Nephron progenitor cell (in vitro differentiated cells): ENCODE data around the gene TEX35.

Experiments used
- DNase-seq: peaks from one replicate; pipeline ENCODE4 v3.0.0; 2021
- H3K27ac Mint-ChIP-seq: 2 replicates; pipeline ENCODE4 v1.8.0; 2021; ENCODE audit warnings: mild to moderate bottlenecking, moderate library complexity, mixed read lengths
- H3K27me3 Mint-ChIP-seq: 2 replicates; pipeline ENCODE4 v1.8.0; 2021; ENCODE audit warnings: mild to moderate bottlenecking, low read depth, mixed read lengths; ENCODE audit not compliant: poor library complexity
- H3K36me3 Mint-ChIP-seq: 2 replicates; pipeline ENCODE4 v1.8.0; 2021; ENCODE audit warnings: low read depth, mixed read lengths
- H3K4me1 Mint-ChIP-seq: 2 replicates; pipeline ENCODE4 v1.8.0; 2021; ENCODE audit warnings: mixed read lengths
- H3K4me3 Mint-ChIP-seq: 2 replicates; pipeline ENCODE4 v1.8.0; 2021; ENCODE audit warnings: mild to moderate bottlenecking, moderate library complexity, mixed read lengths
- H3K9me3 Mint-ChIP-seq: 2 replicates; pipeline ENCODE4 v1.8.0; 2021; ENCODE audit warnings: mild to moderate bottlenecking, moderate library complexity, mixed read lengths
- TF ChIP-seq, protein P1 (sequence below): fragments of 200-600 bp; sonication (generic); IDR thresholded peaks from 2 replicates; pipeline ENCODE4 v1.5.0; 2021; ENCODE audit warnings: antibody characterized with exemption

TEX35 gene

DNA sequence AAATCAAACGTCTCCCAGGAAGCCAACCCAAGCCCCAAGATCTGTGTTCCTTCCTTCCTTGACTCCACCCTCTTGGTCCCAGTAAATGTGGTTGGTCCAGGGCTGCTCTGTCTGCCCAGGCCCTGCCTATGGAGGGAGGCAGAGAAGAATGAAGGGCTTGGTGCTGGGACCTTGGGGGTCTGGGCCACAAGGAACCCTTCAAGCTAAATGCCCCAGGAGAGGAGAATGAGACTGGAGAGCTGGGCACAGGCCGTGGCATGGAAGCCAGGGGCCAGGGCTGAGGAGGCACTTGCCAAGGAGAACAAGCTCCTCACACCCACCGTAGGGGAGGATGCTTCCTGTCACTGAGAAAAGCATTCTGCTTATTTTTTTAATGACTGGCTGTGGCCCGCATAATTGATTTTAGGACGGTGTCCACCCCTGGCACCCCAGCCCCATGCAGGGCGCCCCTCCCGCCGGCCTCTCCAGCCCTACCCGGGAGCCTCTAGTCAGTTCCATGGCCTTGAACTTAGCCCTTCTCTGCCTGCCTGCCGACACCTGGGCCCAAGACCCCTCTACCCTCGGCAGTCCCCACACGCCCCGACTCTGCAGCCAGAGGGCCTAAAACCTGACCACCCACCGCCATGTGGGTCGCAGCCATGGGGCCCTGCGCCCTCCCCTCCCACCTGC lies 17.0 kb upstream of the TEX35 start:
- Mint-ChIP-seq H3K27me3 (peaks cover 3% of the 10 kb centered on the region), H3K4me3 (no peak overlapping the region), H3K27ac (no peak overlapping the region), H3K4me1 (peaks cover 14% of the 10 kb centered on the region), H3K36me3 (no peaks in the 10 kb centered on the region), H3K9me3 (no peaks in the 10 kb centered on the region)
- no peak for DNase-seq
- TF ChIP-seq, protein P1, sequence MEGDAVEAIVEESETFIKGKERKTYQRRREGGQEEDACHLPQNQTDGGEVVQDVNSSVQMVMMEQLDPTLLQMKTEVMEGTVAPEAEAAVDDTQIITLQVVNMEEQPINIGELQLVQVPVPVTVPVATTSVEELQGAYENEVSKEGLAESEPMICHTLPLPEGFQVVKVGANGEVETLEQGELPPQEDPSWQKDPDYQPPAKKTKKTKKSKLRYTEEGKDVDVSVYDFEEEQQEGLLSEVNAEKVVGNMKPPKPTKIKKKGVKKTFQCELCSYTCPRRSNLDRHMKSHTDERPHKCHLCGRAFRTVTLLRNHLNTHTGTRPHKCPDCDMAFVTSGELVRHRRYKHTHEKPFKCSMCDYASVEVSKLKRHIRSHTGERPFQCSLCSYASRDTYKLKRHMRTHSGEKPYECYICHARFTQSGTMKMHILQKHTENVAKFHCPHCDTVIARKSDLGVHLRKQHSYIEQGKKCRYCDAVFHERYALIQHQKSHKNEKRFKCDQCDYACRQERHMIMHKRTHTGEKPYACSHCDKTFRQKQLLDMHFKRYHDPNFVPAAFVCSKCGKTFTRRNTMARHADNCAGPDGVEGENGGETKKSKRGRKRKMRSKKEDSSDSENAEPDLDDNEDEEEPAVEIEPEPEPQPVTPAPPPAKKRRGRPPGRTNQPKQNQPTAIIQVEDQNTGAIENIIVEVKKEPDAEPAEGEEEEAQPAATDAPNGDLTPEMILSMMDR, result no peak

DNA sequence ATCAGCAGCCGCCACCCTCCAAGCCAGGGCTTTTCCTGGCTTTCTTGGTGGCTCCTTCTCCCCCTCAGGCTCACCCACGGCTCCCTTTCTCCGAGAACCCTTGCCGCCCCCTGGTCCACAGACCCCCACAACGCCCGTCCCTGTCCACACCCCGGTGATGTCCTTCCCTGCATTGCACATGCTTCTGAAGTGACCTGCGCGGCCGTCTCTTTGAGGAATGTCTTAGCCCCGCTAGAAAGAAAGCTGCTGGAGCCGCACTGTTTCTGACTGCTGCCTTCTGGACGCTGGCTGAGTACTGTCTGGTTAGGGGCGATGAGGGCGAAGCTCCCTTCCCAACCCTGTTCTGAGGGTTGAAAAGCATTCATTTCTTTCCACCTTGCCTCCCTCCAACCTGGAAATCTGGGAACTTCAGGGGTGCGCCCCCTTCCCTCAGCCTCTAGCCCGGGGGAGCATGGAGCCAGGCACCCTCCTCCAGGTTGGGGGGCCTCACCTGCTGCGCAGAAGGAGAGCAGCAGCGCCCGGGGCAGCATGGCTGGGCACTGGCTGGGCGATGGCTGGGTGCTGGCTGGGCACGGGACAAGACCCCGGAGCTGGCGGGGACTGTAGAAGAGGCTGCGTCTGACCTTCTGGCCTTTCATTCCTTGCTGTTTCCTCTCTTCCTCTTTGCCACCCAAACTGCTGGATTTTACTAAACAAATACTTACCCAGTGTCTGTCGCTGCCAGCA lies 16.3 kb upstream of the TEX35 start, which contains the start of gene CLEC20A:
Gene CLEC20A (minus strand): TSS at position 555 of the 726 bp plus-strand sequence. CDS start 25 bp downstream, at position 530.
- H3K27ac Mint-ChIP-seq, result no peak within 1 kb of the TSS
- DNase-seq, result no peak

DNA sequence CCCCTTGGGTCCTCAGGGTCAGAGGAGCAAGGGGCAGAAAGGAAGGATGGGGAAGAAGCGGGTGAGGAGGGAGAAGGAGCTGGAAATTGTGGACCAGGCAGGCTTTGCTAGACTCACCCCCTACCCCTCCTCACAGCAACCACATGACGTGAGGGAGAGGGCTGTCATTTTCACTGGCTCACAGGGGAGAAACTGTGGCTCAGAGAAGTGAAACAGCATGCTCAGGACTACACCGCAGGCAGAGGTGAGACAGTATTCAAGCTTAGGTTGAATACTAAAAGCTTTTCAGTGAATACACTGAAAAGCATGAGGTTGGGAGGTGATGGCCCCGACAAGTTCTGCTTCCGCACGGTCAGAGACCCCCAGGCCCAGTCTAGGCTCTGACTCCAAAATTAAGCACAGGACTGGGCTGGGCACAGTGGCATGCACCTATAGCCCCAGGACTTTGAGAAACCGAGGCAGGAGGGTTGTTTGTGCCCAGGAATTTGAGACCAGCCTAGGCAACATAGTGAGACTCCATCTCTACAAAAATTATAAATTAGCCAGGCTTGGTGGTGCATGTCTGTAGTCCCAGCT lies 14.9 kb upstream of the TEX35 start:
- Mint-ChIP-seq H3K4me3 (no peak overlapping the region), H3K4me1 (peaks cover 14% of the 10 kb centered on the region), H3K27me3 (peaks cover 3% of the 10 kb centered on the region), H3K27ac (no peak overlapping the region), H3K36me3 (no peaks in the 10 kb centered on the region), H3K9me3 (no peaks in the 10 kb centered on the region)
- TF ChIP-seq, protein P1, result no peak
- no peak for DNase-seq

More for the DNA sequence above, 16.3 kb upstream of the TEX35 start, which contains the start of gene CLEC20A:
- Mint-ChIP-seq H3K36me3 (no peaks in the 10 kb centered on the region), H3K4me1 (peaks cover 14% of the 10 kb centered on the region), H3K27me3 (peaks cover 3% of the 10 kb centered on the region), H3K4me3 (no peak within 1 kb of the TSS), H3K9me3 (no peaks in the 10 kb centered on the region)
- TF ChIP-seq, protein P1, result no peak

DNA sequence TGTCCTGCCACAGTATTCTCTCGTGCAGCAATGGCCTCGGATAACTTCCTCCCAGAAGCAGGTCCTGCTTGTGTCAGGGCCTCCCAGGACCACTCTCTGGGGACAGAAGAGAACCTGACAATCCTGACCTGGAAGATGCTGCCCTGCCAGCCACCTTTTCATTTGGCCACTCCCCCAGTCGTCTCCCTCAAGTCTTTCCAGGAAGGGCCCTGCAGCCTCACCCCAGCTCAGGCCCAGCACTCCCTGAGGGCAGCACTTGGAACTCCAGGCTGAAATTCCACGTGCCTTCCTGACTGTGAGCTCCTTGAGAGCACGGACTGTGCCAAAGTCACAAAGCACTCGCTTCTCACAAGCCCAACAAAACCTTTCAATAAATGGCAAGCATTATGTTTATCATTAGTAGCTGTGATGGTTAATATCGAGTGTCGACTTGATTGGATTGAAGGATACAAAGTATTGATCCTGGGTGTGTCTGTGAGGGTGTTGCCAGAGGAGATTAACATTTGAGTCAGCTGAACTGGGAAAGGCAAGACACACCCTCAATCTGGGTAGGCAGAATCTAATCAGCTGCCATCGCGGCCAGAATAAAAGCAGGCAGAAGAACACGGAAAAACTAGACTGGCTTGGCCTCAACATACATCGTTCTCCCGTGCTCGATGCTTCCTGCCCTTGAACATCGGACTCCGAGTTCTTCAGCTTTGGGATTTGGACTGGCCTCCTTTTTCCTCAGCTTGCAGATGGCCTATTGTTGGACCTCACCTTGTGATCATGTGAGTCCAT lies 13.8 kb upstream of the TEX35 start:
- Mint-ChIP-seq H3K27me3 (peaks cover 4% of the 10 kb centered on the region), H3K27ac (no peak overlapping the region), H3K9me3 (no peaks in the 10 kb centered on the region), H3K36me3 (no peaks in the 10 kb centered on the region), H3K4me1 (peaks cover 14% of the 10 kb centered on the region), H3K4me3 (no peak overlapping the region)
- TF ChIP-seq, protein P1, result no peak
- no peak for DNase-seq

DNA sequence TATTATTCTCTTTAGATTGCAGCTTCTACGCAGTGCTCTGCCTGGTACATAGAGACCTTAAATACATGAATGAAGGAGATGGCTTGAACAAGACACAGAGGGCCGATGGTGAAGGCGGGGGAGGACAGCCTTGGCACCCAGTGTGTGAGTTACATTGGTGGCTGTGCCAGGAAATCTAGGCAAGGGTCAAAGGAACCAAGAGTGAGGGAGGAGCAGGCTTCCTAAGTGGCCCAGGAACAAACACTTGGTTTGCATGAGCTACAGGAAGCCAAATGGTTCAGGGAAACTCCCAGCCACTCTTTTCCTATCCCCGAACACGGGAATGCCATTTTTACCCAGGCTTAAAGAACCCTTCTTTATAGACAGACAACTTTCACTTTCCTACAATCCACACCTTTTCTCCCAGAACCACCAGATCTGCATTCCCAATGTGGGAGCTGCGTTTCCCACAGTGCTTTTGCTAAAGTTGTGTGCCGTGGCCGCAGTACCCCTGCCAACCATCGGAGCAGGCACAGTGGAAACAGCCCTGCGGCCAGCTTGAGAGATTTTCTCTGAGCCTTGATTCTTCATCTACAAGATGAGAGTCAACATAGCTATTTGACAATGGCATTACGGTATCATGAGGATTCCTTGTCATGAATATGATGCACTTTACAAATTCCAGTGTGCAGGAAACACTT lies 12.7 kb upstream of the TEX35 start:
- Mint-ChIP-seq H3K36me3 (no peaks in the 10 kb centered on the region), H3K27me3 (peaks cover 4% of the 10 kb centered on the region), H3K4me1 (peaks cover 14% of the 10 kb centered on the region), H3K27ac (no peak overlapping the region), H3K4me3 (no peak overlapping the region), H3K9me3 (no peaks in the 10 kb centered on the region)
- DNase-seq, result peak; percentile 25
- TF ChIP-seq, protein P1, result peak; percentile 39
